SK-N-SH treated with all-trans-retinoic acid at 6 μM for 48 hours (cell line): Measurements from ENCODE around the gene TRPV4.

ENCODE experiments used
- ATAC-seq: fragments of 200-7000 bp; cut with Tn5 transposase; 3 replicates; pipeline ENCODE4 v1.9.1; 2020; ENCODE audit warnings: mild to moderate bottlenecking, moderate library complexity
- ARNTL ChIP-seq: fragments of 450-650 bp; formaldehyde crosslinking; IDR thresholded peaks from 2 replicates; pipeline ENCODE4 v1.5.0; 2020; ENCODE audit warnings: low read depth, mild to moderate bottlenecking, moderate library complexity, borderline replicate concordance
- BACH2 ChIP-seq: fragments of 250-450 bp; sonication (Bioruptor Pico); IDR thresholded peaks from 2 replicates; pipeline ENCODE4 v1.9.0; 2021; ENCODE audit warnings: mild to moderate bottlenecking, borderline replicate concordance
- CSDC2 ChIP-seq: fragments of 250-450 bp; sonication (Bioruptor Pico); IDR thresholded peaks from 2 replicates; pipeline ENCODE4 v1.5.0; 2020; ENCODE audit warnings: mild to moderate bottlenecking, moderate library complexity
- ISL1 ChIP-seq: fragments of 250-450 bp; sonication (Bioruptor Pico); IDR thresholded peaks from 2 replicates; pipeline ENCODE4 v2.1.2; 2022; ENCODE audit warnings: mild to moderate bottlenecking, moderate library complexity
- OSR1 ChIP-seq: fragments of 250-450 bp; sonication (Bioruptor Pico); IDR thresholded peaks from 2 replicates; pipeline ENCODE4 v1.8.0; 2022; ENCODE audit warnings: moderate library complexity, mild to moderate bottlenecking, inconsistent platforms
- PPARA ChIP-seq: fragments of 250-450 bp; sonication (Bioruptor Pico); IDR thresholded peaks from 2 replicates; pipeline ENCODE4 v1.5.0; 2020; ENCODE audit warnings: mild to moderate bottlenecking, borderline replicate concordance
- RARB ChIP-seq: fragments of 250-450 bp; sonication (Bioruptor Pico); IDR thresholded peaks from 2 replicates; pipeline ENCODE4 v1.8.0; 2021; ENCODE audit warnings: mild to moderate bottlenecking, moderate library complexity
- TCF4 ChIP-seq: fragments of 250-450 bp; sonication (Bioruptor Pico); IDR thresholded peaks from 2 replicates; pipeline ENCODE4 v1.8.0; 2021; ENCODE audit warnings: mild to moderate bottlenecking, moderate library complexity, borderline replicate concordance
- TOX ChIP-seq: fragments of 250-450 bp; sonication (Bioruptor Pico); IDR thresholded peaks from 2 replicates; pipeline ENCODE4 v1.8.0; 2021; ENCODE audit warnings: mild to moderate bottlenecking, moderate library complexity, borderline replicate concordance
- TSHZ2 ChIP-seq: fragments of 250-450 bp; sonication (Bioruptor Pico); IDR thresholded peaks from 2 replicates; pipeline ENCODE4 v1.5.0; 2020; ENCODE audit warnings: mild to moderate bottlenecking, moderate library complexity
- ZC3H10 ChIP-seq: fragments of 250-450 bp; sonication (Bioruptor Pico); IDR thresholded peaks from 2 replicates; pipeline ENCODE4 v1.5.1; 2021; ENCODE audit warnings: mild to moderate bottlenecking, moderate library complexity
- ZFP3 ChIP-seq: fragments of 250-450 bp; sonication (Bioruptor Pico); IDR thresholded peaks from 2 replicates; pipeline ENCODE4 v1.5.0; 2020; ENCODE audit warnings: mild to moderate bottlenecking, moderate library complexity
- ZFP30 ChIP-seq: fragments of 450-650 bp; formaldehyde crosslinking; IDR thresholded peaks from 2 replicates; pipeline ENCODE4 v1.5.0; 2022; ENCODE audit warnings: mild to moderate bottlenecking, moderate library complexity
- ZNF565 ChIP-seq: fragments of 450-650 bp; formaldehyde crosslinking; conservative IDR thresholded peaks from 2 replicates; pipeline ENCODE4 v1.5.0; 2020; ENCODE audit warnings: low read depth, mild to moderate bottlenecking, moderate library complexity
- ZNF70 ChIP-seq: fragments of 450-650 bp; formaldehyde crosslinking; IDR thresholded peaks from 2 replicates; pipeline ENCODE4 v1.5.0; 2020; ENCODE audit warnings: mild to moderate bottlenecking, moderate library complexity
- TF ChIP-seq, protein P1 (sequence below): fragments of 250-450 bp; sonication (Bioruptor Pico); IDR thresholded peaks from 2 replicates; pipeline ENCODE4 v1.8.0; 2020; ENCODE audit warnings: mild to moderate bottlenecking, moderate library complexity, borderline replicate concordance
- TF ChIP-seq, protein P2 (sequence below): fragments of 250-450 bp; sonication (Bioruptor Pico); IDR thresholded peaks from 2 replicates; pipeline ENCODE4 v1.5.1; 2020; ENCODE audit warnings: low read depth, mild to moderate bottlenecking, moderate library complexity

Gene TRPV4

GRCh38 chr12:109831929-109832328 lies 1.3 kb downstream of the TRPV4 start (continued):
- TF ChIP-seq TSHZ2: no peak
- TF ChIP-seq ZC3H10 (CRISPR knock-in tag): no peak

- TF ChIP-seq ZNF70 (CRISPR knock-in tag): no peak
- TF ChIP-seq, protein P1, sequence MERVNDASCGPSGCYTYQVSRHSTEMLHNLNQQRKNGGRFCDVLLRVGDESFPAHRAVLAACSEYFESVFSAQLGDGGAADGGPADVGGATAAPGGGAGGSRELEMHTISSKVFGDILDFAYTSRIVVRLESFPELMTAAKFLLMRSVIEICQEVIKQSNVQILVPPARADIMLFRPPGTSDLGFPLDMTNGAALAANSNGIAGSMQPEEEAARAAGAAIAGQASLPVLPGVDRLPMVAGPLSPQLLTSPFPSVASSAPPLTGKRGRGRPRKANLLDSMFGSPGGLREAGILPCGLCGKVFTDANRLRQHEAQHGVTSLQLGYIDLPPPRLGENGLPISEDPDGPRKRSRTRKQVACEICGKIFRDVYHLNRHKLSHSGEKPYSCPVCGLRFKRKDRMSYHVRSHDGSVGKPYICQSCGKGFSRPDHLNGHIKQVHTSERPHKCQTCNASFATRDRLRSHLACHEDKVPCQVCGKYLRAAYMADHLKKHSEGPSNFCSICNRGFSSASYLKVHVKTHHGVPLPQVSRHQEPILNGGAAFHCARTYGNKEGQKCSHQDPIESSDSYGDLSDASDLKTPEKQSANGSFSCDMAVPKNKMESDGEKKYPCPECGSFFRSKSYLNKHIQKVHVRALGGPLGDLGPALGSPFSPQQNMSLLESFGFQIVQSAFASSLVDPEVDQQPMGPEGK (CRISPR knock-in tag): no peak
- TF ChIP-seq BACH2: no peak
- no peak for TF ChIP-seq PPARA (CRISPR knock-in tag)
- ATAC-seq: no peak
Observed at GRCh38 chr12:109831365-109831764, 1.8 kb downstream of the TRPV4 start.

DNA sequence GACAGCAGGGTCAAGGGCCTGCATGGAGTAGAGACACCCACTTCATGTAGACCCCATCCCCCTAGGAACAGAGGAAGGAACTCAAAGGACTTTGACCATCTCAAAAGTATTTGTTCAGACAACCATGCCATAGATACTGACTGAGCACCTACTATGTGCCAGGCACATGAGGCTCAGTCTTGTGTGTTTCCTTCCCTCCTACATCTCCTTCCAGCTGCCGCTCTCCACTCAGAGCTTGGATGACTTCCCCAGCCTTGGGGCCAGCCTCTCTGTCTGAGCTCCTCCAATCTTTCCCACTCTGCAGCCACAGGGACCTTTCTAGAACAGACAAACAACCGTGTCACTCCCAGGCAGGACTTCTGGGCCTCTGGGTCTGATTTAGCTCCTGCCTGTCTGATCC lies 2.5 kb downstream of the TRPV4 start:
- no peak for ATAC-seq
- TF ChIP-seq CSDC2 (CRISPR knock-in tag) (no peak), OSR1 (CRISPR knock-in tag) (no peak), RARB (CRISPR knock-in tag) (no peak), TSHZ2 (no peak), ZFP30 (no peak), ISL1 (CRISPR knock-in tag) (no peak), TCF4 (no peak), TOX (CRISPR knock-in tag) (no peak), ARNTL (CRISPR knock-in tag) (no peak), ZFP3 (CRISPR knock-in tag) (no peak), PPARA (CRISPR knock-in tag) (no peak), BACH2 (no peak)
- TF ChIP-seq, protein P2, sequence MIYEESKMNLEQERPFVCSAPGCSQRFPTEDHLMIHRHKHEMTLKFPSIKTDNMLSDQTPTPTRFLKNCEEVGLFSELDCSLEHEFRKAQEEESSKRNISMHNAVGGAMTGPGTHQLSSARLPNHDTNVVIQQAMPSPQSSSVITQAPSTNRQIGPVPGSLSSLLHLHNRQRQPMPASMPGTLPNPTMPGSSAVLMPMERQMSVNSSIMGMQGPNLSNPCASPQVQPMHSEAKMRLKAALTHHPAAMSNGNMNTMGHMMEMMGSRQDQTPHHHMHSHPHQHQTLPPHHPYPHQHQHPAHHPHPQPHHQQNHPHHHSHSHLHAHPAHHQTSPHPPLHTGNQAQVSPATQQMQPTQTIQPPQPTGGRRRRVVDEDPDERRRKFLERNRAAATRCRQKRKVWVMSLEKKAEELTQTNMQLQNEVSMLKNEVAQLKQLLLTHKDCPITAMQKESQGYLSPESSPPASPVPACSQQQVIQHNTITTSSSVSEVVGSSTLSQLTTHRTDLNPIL (CRISPR knock-in tag): no peak
- TF ChIP-seq, all 23 proteins: peak for 0

DNA sequence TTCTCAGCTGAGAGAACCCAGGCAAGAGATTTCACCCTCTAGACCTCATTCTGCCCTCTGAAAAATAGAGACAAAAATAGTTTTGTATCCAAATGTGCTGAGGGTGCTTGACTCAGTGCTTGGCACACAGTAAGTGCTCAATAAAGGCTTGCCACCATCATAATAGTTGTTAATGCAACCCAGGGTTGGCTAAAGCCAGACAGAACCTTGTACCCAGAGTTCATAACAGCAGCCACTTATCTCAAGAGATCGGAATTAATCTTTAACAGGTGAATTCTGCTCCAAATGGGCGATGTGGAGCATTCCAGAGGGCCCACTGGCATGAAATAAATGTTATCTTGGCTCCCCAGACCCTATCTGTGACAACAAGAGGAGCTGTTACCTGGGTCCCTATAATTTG lies 2.9 kb downstream of the TRPV4 start:
- ATAC-seq: no peak
- no peak for TF ChIP-seq RARB (CRISPR knock-in tag)

GRCh38 chr12:109829667-109830066 lies 3.5 kb downstream of the TRPV4 start:
- no peak for ATAC-seq
- TF ChIP-seq CSDC2 (CRISPR knock-in tag) (no peak), ZNF565 (CRISPR knock-in tag) (no peak), ZC3H10 (CRISPR knock-in tag) (no peak)
